Subcutaneous abdominal adipose tissue (tissue), 5 donors: ENCODE results near the gene TMEM43.

Source experiments
- H3K27ac ChIP-seq: one replicate; pipeline ENCODE4 v1.7.0; 2013; ENCODE audit warnings: low read depth, mild to moderate bottlenecking, inconsistent platforms, low read length, moderate library complexity
- H3K27me3 ChIP-seq, 5 donors: one replicate each; pipeline ENCODE4 v1.7.0; 2013; ENCODE audit warnings: low read length in 5 of 5, inconsistent platforms in 1 of 5; ENCODE audit not compliant: control insufficient read depth in 5 of 5, insufficient read depth in 4 of 5
- H3K36me3 ChIP-seq, 5 donors: one replicate each; pipeline ENCODE4 v1.7.0; 2013; ENCODE audit warnings: low read length in 5 of 5; ENCODE audit not compliant: control insufficient read depth in 5 of 5, insufficient read depth in 5 of 5
- H3K4me1 ChIP-seq, 5 donors: one replicate each; pipeline ENCODE4 v1.7.0; 2013; ENCODE audit warnings: low read length in 5 of 5, mild to moderate bottlenecking in 3 of 5, moderate library complexity in 1 of 5; ENCODE audit not compliant: control insufficient read depth in 5 of 5, insufficient read depth in 5 of 5
- H3K4me3 ChIP-seq, 5 donors: one replicate each; pipeline ENCODE4 v1.7.0; 2013; ENCODE audit warnings: low read length in 5 of 5, low read depth in 1 of 5
- H3K9ac ChIP-seq, 5 donors: one replicate each; pipeline ENCODE4 v1.7.0; 2013; ENCODE audit warnings: low read length in 5 of 5, mild to moderate bottlenecking in 4 of 5, moderate library complexity in 3 of 5
- H3K9me3 ChIP-seq, 5 donors: one replicate each; pipeline ENCODE4 v1.7.0; 2013; ENCODE audit warnings: low read length in 5 of 5; ENCODE audit not compliant: control insufficient read depth in 5 of 5
- donor health status: healthy.
- donor health status: healthy.
- donor health status: healthy.
- donor health status: healthy.
- donor health status: healthy.

Gene TMEM43

DNA sequence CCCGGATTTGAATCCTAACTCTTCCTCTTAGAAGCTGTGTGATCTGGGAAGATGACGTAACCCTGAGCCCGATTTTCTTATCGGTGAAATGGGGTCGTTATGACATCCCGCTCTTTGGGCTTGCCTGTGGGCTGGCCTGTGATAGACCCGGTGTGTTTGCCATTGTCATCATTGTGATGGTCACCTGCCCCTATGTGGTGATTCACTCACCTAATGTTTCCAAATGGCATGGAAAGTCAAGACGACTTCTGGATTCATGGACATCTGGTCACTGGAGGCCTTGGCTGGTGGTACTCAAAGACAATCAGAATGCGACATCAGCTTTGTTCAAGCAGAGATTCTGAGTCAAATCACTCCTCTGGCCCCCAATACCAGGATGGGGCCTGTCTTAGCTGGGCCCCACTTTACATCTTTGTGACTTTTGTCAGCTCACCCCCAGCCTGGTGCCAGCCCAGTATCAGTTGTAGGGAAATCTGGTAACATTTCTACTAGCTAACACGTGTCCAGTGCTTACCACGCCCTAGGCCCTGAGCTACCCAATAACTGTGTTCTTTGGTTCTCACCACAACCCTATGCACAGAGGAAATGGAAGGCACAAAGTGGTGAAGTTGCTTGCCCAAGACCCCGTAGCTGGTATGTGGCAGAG, 2.8 kb downstream of the TMEM43 start:
- no peaks in the 10 kb centered on the region for H3K27me3 ChIP-seq
- H3K4me1 ChIP-seq = peaks cover 12 to 58% (median 43%) of the 10 kb centered on the region in 5 donors
- H3K36me3 ChIP-seq = peaks cover 0 to 52% (median 44%) of the 10 kb centered on the region in 5 donors
- H3K4me3 ChIP-seq = no peak overlapping the region
- H3K27ac ChIP-seq = no peak overlapping the region
- peak overlapping the region in 1 of 5 donors; percentile 10 for H3K9ac ChIP-seq
- H3K9me3 ChIP-seq = no peaks in the 10 kb centered on the region

- Histone ChIP-seq H3K4me3 (no peak overlapping the region), H3K4me1 (peaks cover 10 to 49% (median 38%) of the 10 kb centered on the region in 5 donors), H3K9ac (no peak overlapping the region), H3K36me3 (peaks cover 0 to 63% (median 55%) of the 10 kb centered on the region in 5 donors), H3K9me3 (no peaks in the 10 kb centered on the region), H3K27me3 (no peaks in the 10 kb centered on the region), H3K27ac (no peak overlapping the region)
Measured at GRCh38 chr3:14128724-14129123, 3.9 kb downstream of the TMEM43 start.

GRCh38 chr3:14129296-14129695, 4.4 kb downstream of the TMEM43 start:
- Histone ChIP-seq H3K27ac (no peak overlapping the region), H3K27me3 (no peaks in the 10 kb centered on the region), H3K4me3 (no peak overlapping the region), H3K4me1 (peaks cover 9 to 44% (median 34%) of the 10 kb centered on the region in 5 donors), H3K9me3 (no peaks in the 10 kb centered on the region), H3K9ac (no peak overlapping the region), H3K36me3 (peaks cover 0 to 68% (median 61%) of the 10 kb centered on the region in 5 donors)

DNA sequence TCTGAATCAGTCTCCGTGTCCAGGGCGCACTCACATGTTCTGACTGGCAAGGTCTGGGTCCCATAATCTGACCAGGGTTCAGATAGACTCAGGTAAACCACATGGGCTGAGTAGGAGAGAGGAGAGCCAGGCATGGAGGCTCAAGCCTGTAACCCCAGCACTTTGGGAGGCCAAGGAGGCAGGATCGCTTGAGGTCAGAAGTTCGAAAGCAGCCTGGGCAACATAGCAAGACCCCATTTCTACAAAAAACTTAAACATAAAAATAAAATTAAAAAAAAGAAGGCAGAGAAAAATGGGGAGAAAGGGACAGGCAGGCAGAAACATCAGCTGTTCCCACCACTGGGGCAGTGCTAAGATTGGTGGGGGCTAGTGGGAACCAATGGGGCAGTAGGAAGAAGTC, 5.4 kb downstream of the TMEM43 start:
- H3K36me3 ChIP-seq = peaks cover 0 to 78% (median 70%) of the 10 kb centered on the region in 5 donors
- no peak overlapping the region for H3K4me3 ChIP-seq

GRCh38 chr3:14130707-14131106, 5.9 kb downstream of the TMEM43 start:
- Histone ChIP-seq H3K27ac (no peak overlapping the region), H3K4me1 (peaks cover 9 to 37% (median 26%) of the 10 kb centered on the region in 5 donors), H3K9ac (no peak overlapping the region), H3K36me3 (peaks cover 0 to 82% (median 75%) of the 10 kb centered on the region in 5 donors), H3K4me3 (no peak overlapping the region), H3K27me3 (no peaks in the 10 kb centered on the region), H3K9me3 (no peaks in the 10 kb centered on the region)

More for the DNA sequence above, 5.4 kb downstream of the TMEM43 start:
- Histone ChIP-seq H3K9me3 (no peaks in the 10 kb centered on the region), H3K4me1 (peaks cover 9 to 42% (median 30%) of the 10 kb centered on the region in 5 donors), H3K9ac (no peak overlapping the region), H3K27me3 (no peaks in the 10 kb centered on the region), H3K27ac (no peak overlapping the region)

GRCh38 chr3:14131134-14131533, 6.3 kb downstream of the TMEM43 start:
- H3K27me3 ChIP-seq = no peaks in the 10 kb centered on the region
- H3K4me3 ChIP-seq = no peak overlapping the region
- peaks cover 0 to 87% (median 79%) of the 10 kb centered on the region in 5 donors for H3K36me3 ChIP-seq
- H3K9me3 ChIP-seq = no peaks in the 10 kb centered on the region
- H3K27ac ChIP-seq = peak overlapping the region; percentile 1
- no peak overlapping the region for H3K9ac ChIP-seq
- H3K4me1 ChIP-seq = peaks cover 7 to 33% (median 21%) of the 10 kb centered on the region in 5 donors

DNA sequence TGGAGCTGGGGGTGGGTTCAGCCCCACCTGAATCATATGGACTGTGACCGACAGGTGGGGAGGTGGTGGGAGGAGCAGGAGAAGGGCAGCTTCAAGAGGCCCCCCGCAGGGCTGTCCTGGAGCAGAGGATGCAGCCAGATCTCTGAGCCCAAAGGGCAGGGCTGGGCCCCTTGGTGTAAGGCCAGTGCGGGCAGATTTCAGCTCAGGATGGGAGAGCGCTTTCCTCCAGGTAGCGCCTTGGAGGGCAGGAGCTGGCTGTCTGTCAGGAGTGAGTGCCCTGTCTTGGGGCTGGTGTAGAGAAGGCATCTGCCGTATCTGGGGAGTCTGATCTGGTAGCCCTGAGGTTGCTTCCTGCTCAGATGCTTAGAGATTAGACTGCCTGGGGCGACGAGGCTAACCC, 7.3 kb downstream of the TMEM43 start:
- H3K9me3 ChIP-seq = no peaks in the 10 kb centered on the region
- no peak overlapping the region for H3K9ac ChIP-seq
- H3K27me3 ChIP-seq = no peaks in the 10 kb centered on the region
- H3K4me1 ChIP-seq = peaks cover 1 to 29% (median 16%) of the 10 kb centered on the region in 5 donors
- peaks cover 0 to 97% (median 87%) of the 10 kb centered on the region in 5 donors for H3K36me3 ChIP-seq
- no peak overlapping the region for H3K27ac ChIP-seq
- no peak overlapping the region for H3K4me3 ChIP-seq

DNA sequence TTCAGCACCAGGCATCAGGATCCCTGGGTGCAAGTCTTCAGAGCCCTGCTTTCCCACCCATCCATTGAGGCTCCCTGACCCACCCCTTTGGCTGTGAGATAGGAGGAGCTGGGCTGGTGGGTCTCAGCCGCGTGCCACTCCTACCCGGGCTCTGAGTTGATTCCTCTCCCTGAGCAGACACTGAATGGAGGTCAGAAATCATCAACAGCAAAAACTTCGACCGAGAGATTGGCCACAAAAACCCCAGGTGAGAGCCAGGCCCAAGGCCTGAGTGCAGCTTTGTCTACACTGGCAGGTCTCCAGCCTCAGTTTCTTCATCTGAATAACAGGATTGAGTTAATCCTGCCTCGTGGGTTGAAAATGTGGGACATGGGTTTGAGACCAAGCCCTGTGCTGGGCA, 7.8 kb downstream of the TMEM43 start:
- Histone ChIP-seq H3K4me1 (peaks cover 1 to 29% (median 16%) of the 10 kb centered on the region in 5 donors), H3K27me3 (no peaks in the 10 kb centered on the region), H3K4me3 (no peak overlapping the region), H3K36me3 (peaks cover 0 to 98% (median 87%) of the 10 kb centered on the region in 5 donors), H3K27ac (no peak overlapping the region), H3K9me3 (no peaks in the 10 kb centered on the region), H3K9ac (no peak overlapping the region)

GRCh38 chr3:14133188-14133800, 8.4 kb downstream of the TMEM43 start:
- Histone ChIP-seq H3K9me3 (no peaks in the 10 kb centered on the region), H3K36me3 (peaks cover 0 to 98% (median 87%) of the 10 kb centered on the region in 5 donors), H3K9ac (no peak overlapping the region), H3K4me1 (peaks cover 4 to 34% (median 17%) of the 10 kb centered on the region in 5 donors), H3K27ac (no peak overlapping the region), H3K4me3 (no peak overlapping the region), H3K27me3 (no peaks in the 10 kb centered on the region)

GRCh38 chr3:14133876-14134275, 9.0 kb downstream of the TMEM43 start:
- Histone ChIP-seq H3K27me3 (no peaks in the 10 kb centered on the region), H3K9me3 (no peaks in the 10 kb centered on the region), H3K36me3 (peaks cover 0 to 98% (median 92%) of the 10 kb centered on the region in 5 donors), H3K4me1 (peaks cover 4 to 37% (median 19%) of the 10 kb centered on the region in 5 donors), H3K27ac (no peak overlapping the region), H3K9ac (no peak overlapping the region), H3K4me3 (no peak overlapping the region)
